GM23338 (cell line): ENCODE data around the gene STK24. TPM values are rescaled to one million over a fixed set of nuclear protein-coding genes. Genes with fewer than 3 reads are reported as not detected.

Experiments used
- ATAC-seq: fragments of 200-7000 bp; cut with Tn5 transposase; 3 replicates; pipeline ENCODE4 v1.9.1; 2020
- DNase-seq: peaks from one replicate; pipeline ENCODE4 v3.0.0-alpha.2; 2015; ENCODE audit warnings: low spot score
- H2AFZ ChIP-seq: fragments of 200-600 bp; sonication (generic); 2 replicates; pipeline ENCODE4 v1.8.0; 2016; ENCODE audit warnings: antibody characterized with exemption, mild to moderate bottlenecking, moderate library complexity
- H3F3A ChIP-seq: fragments of 200-600 bp; sonication (generic); replicated peaks from 2 replicates; pipeline ENCODE4 v1.8.0; 2017; ENCODE audit warnings: antibody characterized with exemption, mixed run types, low read depth
- H3K27ac ChIP-seq: fragments of 200-600 bp; sonication (generic); 2 replicates; pipeline ENCODE4 v1.6.1; 2016; ENCODE audit warnings: low read depth
- H3K27me3 ChIP-seq: fragments of 200-600 bp; sonication (generic); 2 replicates; pipeline ENCODE4 v1.8.0; 2016; ENCODE audit warnings: mild to moderate bottlenecking, mixed run types, moderate library complexity; ENCODE audit not compliant: insufficient read depth
- H3K36me3 ChIP-seq: fragments of 200-600 bp; sonication (generic); 2 replicates; pipeline ENCODE4 v1.8.0; 2016; ENCODE audit warnings: mild to moderate bottlenecking; ENCODE audit not compliant: insufficient read depth
- H3K4me1 ChIP-seq: fragments of 200-600 bp; sonication (generic); 2 replicates; pipeline ENCODE4 v1.8.0; 2016; ENCODE audit warnings: mild to moderate bottlenecking, moderate library complexity; ENCODE audit not compliant: insufficient read depth
- H3K4me2 ChIP-seq: fragments of 200-600 bp; sonication (generic); 2 replicates; pipeline ENCODE4 v1.7.1; 2017; ENCODE audit warnings: mixed run types
- H3K4me3 ChIP-seq: fragments of 200-600 bp; sonication (generic); 2 replicates; pipeline ENCODE4 v1.6.1; 2016; ENCODE audit warnings: mixed run types
- H3K79me2 ChIP-seq: fragments of 200-600 bp; sonication (generic); replicated peaks from 2 replicates; pipeline ENCODE4 v1.8.0; 2017; ENCODE audit warnings: mild to moderate bottlenecking; ENCODE audit not compliant: insufficient read depth
- H3K9me2 ChIP-seq: fragments of 200-600 bp; sonication (generic); 2 replicates; pipeline ENCODE4 v1.8.0; 2017; ENCODE audit not compliant: insufficient read depth
- H4K20me1 ChIP-seq: fragments of 200-600 bp; sonication (generic); replicated peaks from 2 replicates; pipeline ENCODE4 v1.8.0; 2017; ENCODE audit warnings: mild to moderate bottlenecking; ENCODE audit not compliant: insufficient read depth
- H3K27ac Mint-ChIP-seq: 2 replicates; pipeline ENCODE4 v1.8.0; 2020; ENCODE audit warnings: inconsistent platforms, mild to moderate bottlenecking, moderate library complexity, mixed read lengths
- H3K27me3 Mint-ChIP-seq: 3 replicates; pipeline ENCODE4 v1.8.0; 2022; ENCODE audit warnings: low read depth, mild to moderate bottlenecking, moderate library complexity, mixed read lengths, inconsistent platforms; ENCODE audit not compliant: insufficient read depth, poor library complexity
- H3K36me3 Mint-ChIP-seq: 3 replicates; pipeline ENCODE4 v1.8.0; 2021; ENCODE audit warnings: low read depth, mild to moderate bottlenecking, inconsistent platforms, moderate library complexity, mixed read lengths
- H3K4me1 Mint-ChIP-seq: 3 replicates; pipeline ENCODE4 v1.8.0; 2020; ENCODE audit warnings: mild to moderate bottlenecking, inconsistent platforms, mixed read lengths
- H3K4me3 Mint-ChIP-seq: 3 replicates; pipeline ENCODE4 v1.8.0; 2021; ENCODE audit warnings: moderate library complexity, mild to moderate bottlenecking, inconsistent platforms, mixed read lengths
- H3K9me3 Mint-ChIP-seq: 3 replicates; pipeline ENCODE4 v1.8.0; 2020; ENCODE audit warnings: moderate library complexity, mild to moderate bottlenecking, inconsistent platforms, mixed read lengths
- CREB1 ChIP-seq: fragments of 250-450 bp; sonication (Bioruptor Pico); IDR thresholded peaks from 2 replicates; pipeline ENCODE4 v1.5.0; 2020; ENCODE audit warnings: low read depth, mild to moderate bottlenecking, moderate library complexity
- CTCF ChIP-seq, 2 experiments: fragments of 200-600 bp in 1 of 2; sonication (generic) in 1 of 2; conservative IDR thresholded peaks; 2 replicates each; pipeline versions ENCODE4 v1.5.1 to v1.6.1; 2016 to 2017; ENCODE audit warnings: antibody characterized with exemption in 2 of 2, low read depth in 2 of 2, mild to moderate bottlenecking in 2 of 2, moderate library complexity in 1 of 2
- EZH2 ChIP-seq: fragments of 200-600 bp; sonication (generic); IDR thresholded peaks from one replicate; pipeline ENCODE4 v1.8.0; 2017; ENCODE audit warnings: antibody characterized with exemption, mild to moderate bottlenecking, low read depth; ENCODE audit not compliant: unreplicated experiment
- EZH2phosphoT487 ChIP-seq: fragments of 200-600 bp; sonication (generic); IDR thresholded peaks from one replicate; pipeline ENCODE4 v1.8.1; 2018; ENCODE audit warnings: antibody characterized with exemption; ENCODE audit not compliant: unreplicated experiment
- JUNB ChIP-seq: IDR thresholded peaks from one replicate; pipeline ENCODE4 v1.6.1; 2016; ENCODE audit warnings: antibody characterized with exemption; ENCODE audit not compliant: unreplicated experiment
- NANOG ChIP-seq: IDR thresholded peaks from 2 replicates; pipeline ENCODE4 v1.6.1; 2016; ENCODE audit warnings: antibody characterized with exemption, borderline replicate concordance
- POLR2AphosphoS5 ChIP-seq: IDR thresholded peaks from 2 replicates; pipeline ENCODE4 v1.6.1; 2016; ENCODE audit warnings: antibody characterized with exemption, low read depth
- REST ChIP-seq: IDR thresholded peaks from one replicate; pipeline ENCODE4 v1.6.1; 2018; ENCODE audit warnings: antibody characterized with exemption; ENCODE audit not compliant: unreplicated experiment
- STAT1 ChIP-seq: IDR thresholded peaks from one replicate; pipeline ENCODE4 v1.6.1; 2016; ENCODE audit warnings: antibody characterized with exemption; ENCODE audit not compliant: unreplicated experiment
- ZNF114 ChIP-seq: fragments of 250-450 bp; sonication (Bioruptor Pico); IDR thresholded peaks from 2 replicates; pipeline ENCODE4 v1.5.0; 2020; ENCODE audit warnings: mild to moderate bottlenecking, moderate library complexity
- ZNF331 ChIP-seq: fragments of 250-450 bp; sonication (Bioruptor Pico); IDR thresholded peaks from 2 replicates; pipeline ENCODE4 v1.5.0; 2020; ENCODE audit warnings: low read depth, mild to moderate bottlenecking, moderate library complexity
- ZNF462 ChIP-seq: fragments of 250-450 bp; sonication (Bioruptor Pico); IDR thresholded peaks from 2 replicates; pipeline ENCODE4 v1.5.0; 2020; ENCODE audit warnings: mild to moderate bottlenecking, moderate library complexity
- polyA plus RNA-seq: library from polyadenylated mRNA; unstranded; fragments of >200 nt; fragmentation: Nextera tagmentation; extraction: Ambion mirVana; gene quantifications from 2 replicates; pipeline ENCODE4 v1.2.1, GENCODE V29; 2016
- total RNA-seq: library from RNA; depleted of rRNA; stranded (reverse); fragments of >200 nt; shearing (Covaris generic); gene quantifications from 2 replicates; pipeline ENCODE4 v1.2.3, GENCODE V29; 2014
- TF ChIP-seq, protein P1 (sequence below): IDR thresholded peaks from 2 replicates; pipeline ENCODE4 v1.6.1; 2016; ENCODE audit warnings: antibody characterized with exemption

The STK24 gene
- total and polyA plus RNA-seq, 2 experiments from 2014 or later: 56.5 to 144 TPM

DNA sequence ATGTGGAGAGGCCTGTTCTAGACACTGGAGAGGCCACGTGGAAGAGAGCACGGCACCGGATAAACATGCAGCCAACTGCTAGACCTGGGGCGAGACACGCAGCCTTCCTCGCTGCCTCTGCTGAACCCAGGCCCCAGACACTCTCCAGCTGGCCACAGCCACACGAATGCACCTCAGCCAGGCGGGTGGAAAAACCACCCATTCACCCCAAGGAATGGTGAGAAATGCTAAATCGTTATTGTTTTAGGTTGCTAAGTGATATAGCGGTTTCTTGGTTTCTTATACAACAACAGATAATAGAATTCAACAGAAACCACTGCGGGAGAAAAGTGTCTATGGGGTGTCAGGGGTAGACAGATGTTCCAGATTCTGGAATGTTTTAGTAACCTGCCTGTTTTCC lies 52.5 kb downstream of the STK24 start:
- DNase-seq: no peak
- Mint-ChIP-seq H3K27me3 (peaks cover 13% of the 10 kb centered on the region), H3K4me3 (no peak overlapping the region), H3K4me1 (peaks cover 88% of the 10 kb centered on the region), H3K36me3 (no peaks in the 10 kb centered on the region), H3K27ac (no peak overlapping the region), H3K9me3 (no peaks in the 10 kb centered on the region)
- no peak overlapping the region for H2AFZ ChIP-seq
- H4K20me1 ChIP-seq: peaks cover 84% of the 10 kb centered on the region
- H3K9me2 ChIP-seq: no peaks in the 10 kb centered on the region
- H3F3A ChIP-seq: no peaks in the 10 kb centered on the region
- H3K4me2 ChIP-seq: no peak overlapping the region
- H3K27ac ChIP-seq: no peak overlapping the region
- peaks cover 69% of the 10 kb centered on the region for H3K4me1 ChIP-seq
- peaks cover 100% of the 10 kb centered on the region for H3K79me2 ChIP-seq
- TF ChIP-seq ZNF331 (CRISPR knock-in tag) (no peak), NANOG (no peak), CTCF (conservative IDR thresholded peaks at IDR 0.05; ENCODE audit: low read depth in 2 of 2) (no peak), ZNF114 (CRISPR knock-in tag) (no peak), STAT1 (no peak), EZH2 (no peak), CREB1 (CRISPR knock-in tag) (no peak), ZNF462 (CRISPR knock-in tag) (no peak), EZH2phosphoT487 (no peak), REST (no peak), JUNB (no peak), POLR2AphosphoS5 (no peak)
- TF ChIP-seq, protein P1, sequence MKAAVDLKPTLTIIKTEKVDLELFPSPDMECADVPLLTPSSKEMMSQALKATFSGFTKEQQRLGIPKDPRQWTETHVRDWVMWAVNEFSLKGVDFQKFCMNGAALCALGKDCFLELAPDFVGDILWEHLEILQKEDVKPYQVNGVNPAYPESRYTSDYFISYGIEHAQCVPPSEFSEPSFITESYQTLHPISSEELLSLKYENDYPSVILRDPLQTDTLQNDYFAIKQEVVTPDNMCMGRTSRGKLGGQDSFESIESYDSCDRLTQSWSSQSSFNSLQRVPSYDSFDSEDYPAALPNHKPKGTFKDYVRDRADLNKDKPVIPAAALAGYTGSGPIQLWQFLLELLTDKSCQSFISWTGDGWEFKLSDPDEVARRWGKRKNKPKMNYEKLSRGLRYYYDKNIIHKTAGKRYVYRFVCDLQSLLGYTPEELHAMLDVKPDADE: no peak
- no peaks in the 10 kb centered on the region for H3K27me3 ChIP-seq
- no peaks in the 10 kb centered on the region for H3K36me3 ChIP-seq
- H3K4me3 ChIP-seq: no peak overlapping the region
- ATAC-seq: no peak
